IPS DF 4.7 (cell line): ENCODE results near the gene CDH13.

Source experiments
- DNase-seq: peaks from one replicate; pipeline ENCODE4 v3.0.0-alpha.2; 2013; ENCODE audit warnings: low spot score; ENCODE audit errors: extremely low read depth

CDH13 gene

GRCh38 chr16:83338138-83338537 is 711.4 kb downstream of the CDH13 start:
- no peak for DNase-seq

GRCh38 chr16:83338941-83339340 is 712.2 kb downstream of the CDH13 start:
- DNase-seq: no peak

DNA sequence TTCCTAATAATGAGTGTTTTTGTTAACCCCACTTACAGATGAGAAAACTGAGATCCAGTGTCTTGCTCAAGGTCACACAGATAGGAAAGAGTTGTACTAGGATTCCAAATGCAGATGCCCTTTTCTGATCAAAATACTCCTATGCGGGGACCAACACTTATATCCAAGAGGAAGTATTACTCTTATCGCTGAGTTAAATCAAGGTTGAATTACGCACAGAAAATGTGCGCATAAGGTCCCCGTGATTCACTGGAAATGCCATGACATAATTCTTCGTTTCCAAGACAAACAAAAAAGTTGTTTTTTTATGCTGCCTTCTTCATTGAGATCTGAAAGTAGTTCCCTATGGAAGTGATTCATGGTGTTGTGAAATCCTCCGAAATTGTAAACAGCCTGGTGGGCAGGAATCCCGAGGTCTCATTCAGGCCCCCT is 717.2 kb downstream of the CDH13 start:
- no peak for DNase-seq

DNA sequence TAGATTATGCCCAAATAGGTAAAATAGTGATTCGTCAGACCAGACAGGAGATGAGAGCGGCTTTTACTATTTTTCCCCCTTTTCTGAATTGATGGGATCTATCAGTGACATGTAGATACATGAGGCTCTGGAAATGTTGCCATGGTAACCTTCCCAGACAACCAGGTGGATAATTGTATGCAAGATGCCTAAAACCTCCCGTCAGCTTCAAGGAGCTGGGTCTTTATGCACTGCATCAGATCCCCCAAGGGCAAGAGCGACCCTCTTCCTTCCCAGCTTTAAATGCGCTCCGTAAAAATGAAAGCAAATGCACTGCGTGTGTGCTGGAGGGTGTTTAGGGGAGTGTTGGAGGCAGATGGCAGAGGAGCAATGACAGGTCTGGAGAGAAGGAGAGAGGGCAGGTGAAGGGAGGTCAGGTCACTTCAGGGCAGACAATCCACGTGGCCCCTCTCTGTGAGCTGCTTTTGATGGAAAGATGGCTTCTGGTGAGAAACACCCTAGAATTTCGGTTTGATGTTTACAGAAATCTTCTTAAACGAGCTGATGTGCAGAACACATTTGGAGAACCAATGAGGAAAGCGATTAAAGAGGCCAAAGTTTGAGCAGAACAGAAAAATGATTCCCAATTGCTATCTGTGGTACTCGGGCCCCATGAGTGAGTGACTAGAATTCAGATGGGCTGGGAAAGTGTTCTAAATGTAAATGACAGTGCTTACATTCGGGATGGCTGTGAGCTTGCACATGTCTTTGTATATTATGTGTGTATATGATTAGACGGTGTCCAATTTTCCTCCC is 719.3 kb downstream of the CDH13 start:
- no peak for DNase-seq

DNA sequence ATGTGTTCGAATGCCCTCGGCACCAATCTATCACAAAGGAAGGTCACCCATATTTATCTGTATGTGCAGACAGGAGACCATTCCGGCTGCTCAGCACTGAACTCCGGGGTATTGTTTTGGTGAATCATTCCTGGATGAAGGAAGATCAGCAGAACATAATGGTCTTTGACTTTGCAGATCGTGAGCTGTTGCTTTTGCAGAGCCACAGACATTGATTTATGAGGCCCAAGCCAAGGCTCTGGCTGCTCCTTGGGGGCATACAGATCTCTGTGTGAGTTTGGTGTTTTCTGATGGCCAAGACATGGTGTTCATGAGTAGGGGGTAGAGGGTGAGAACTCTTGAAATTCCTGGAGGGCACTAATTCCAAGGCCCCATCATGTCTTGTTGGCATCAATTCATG is 722.2 kb downstream of the CDH13 start:
- no peak for DNase-seq

GRCh38 chr16:83350481-83350880 is 723.7 kb downstream of the CDH13 start:
- DNase-seq: no peak

- DNase-seq: no peak
Observed at GRCh38 chr16:83351846-83352245, 725.1 kb downstream of the CDH13 start.

- DNase-seq: no peak
Observed at GRCh38 chr16:83353241-83353640, 726.5 kb downstream of the CDH13 start.

GRCh38 chr16:83354015-83354414 is 727.2 kb downstream of the CDH13 start:
- no peak for DNase-seq

DNA sequence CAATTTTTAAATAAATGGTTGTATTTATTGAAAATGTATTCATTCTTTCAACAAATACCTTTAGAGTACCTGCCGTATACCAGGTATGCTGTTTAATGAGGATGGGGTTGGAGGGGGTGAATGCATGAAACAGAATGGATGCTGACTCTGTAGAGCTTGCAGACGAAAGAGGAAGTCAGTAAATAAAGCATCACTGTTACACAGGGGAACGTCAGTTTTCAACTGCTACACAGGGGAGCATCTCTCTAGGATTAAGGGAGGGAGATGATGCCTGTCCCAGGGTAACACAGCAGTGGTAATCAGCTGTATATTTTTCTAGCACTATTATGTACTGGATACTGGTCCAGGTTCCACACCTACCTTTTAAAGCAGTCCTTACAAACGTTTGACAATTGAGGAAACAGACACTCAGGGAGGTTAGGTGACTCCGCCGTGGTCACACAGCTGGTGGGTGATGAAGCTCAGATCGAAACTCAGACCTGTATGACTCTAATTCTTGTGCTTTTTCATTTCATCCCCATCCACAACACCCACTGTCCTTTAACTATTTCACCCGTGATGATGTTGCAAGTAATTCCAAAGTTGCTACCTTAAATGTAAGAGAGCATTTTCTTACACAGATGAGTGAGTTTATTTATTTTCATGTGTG is 728.9 kb downstream of the CDH13 start:
- DNase-seq: no peak

DNA sequence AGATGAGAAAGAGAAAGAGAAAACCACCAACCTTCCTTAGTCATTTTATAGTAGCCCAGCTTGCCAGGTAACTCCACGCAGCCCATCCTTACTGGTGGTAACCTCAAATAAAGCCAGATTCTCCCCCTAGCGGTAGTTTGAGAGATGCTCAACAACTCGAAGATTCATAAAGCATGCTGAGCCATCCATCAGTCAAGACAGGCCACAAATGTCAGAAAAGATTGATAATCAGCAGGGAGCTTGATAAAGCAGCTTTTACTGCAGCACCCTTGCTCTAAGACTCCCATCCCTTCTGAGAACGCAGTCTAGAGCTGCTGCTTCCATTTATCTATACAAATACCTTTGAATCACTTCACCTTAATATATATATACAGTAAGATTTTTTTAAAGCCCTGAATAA is 729.5 kb downstream of the CDH13 start:
- peak; percentile 36 for DNase-seq

DNA sequence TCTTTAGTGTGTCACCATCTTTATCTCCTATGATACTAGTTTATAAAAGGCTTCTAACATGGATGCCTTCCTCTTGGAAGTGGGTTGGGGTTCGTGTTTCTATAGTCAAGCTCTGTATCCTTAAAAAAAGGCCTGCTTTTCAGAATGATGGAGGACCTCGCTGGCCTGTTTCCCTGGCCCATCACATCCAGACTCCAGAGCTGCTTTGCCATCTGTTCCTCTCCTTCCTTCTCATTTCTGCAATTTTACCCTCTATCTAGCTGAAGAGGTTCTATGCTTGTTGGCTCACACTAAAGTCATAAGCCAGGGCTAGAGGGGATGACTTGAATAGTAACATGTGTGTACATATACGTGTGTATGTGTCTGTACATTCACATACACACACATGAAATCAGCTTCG is 730.2 kb downstream of the CDH13 start:
- DNase-seq: no peak

- DNase-seq: no peak
Observed at GRCh38 chr16:83363521-83363920, 736.8 kb downstream of the CDH13 start.

DNA sequence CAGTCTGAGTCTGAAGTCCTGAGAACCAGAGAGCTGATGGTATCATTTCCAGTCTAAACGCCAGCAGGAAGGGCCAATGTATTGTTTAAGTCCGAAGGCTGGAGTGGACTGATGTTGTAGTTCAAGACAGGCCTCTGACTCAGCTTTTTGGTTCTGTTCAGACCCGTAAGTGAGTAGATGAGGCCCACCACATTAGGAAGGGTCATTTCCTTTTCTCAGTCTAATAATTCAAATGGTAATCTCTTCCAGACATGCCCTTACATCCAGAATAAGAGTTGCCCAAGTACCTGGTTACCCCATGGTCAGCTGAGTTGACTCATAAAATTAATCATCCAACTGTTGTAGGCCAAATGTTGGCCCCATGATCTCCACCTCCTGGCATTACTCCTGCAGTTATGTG is 738.4 kb downstream of the CDH13 start:
- no peak for DNase-seq

GRCh38 chr16:83366228-83366627 is 739.5 kb downstream of the CDH13 start:
- DNase-seq: no peak

- DNase-seq: no peak
Observed at GRCh38 chr16:83374979-83375378, 748.2 kb downstream of the CDH13 start.

DNA sequence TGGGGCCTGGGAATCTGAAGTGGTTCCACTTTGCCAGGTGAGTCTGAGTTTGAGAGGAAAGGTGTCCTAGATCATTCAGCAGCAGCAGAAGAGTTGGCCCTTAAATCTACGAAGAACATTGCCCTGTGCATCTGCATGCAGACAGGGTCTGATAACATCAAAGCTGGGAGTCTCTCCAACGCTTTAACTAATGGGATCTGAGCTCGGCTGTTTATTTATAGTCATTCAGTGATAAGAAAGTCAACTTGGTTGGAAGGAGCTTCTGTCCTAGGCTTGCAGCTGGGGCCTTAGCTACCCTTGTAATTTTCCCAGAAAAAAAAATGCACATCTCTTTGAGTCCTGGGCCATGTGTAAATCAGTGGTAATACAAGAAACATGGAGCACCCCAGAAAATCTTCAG is 763.0 kb downstream of the CDH13 start:
- DNase-seq: no peak

DNA sequence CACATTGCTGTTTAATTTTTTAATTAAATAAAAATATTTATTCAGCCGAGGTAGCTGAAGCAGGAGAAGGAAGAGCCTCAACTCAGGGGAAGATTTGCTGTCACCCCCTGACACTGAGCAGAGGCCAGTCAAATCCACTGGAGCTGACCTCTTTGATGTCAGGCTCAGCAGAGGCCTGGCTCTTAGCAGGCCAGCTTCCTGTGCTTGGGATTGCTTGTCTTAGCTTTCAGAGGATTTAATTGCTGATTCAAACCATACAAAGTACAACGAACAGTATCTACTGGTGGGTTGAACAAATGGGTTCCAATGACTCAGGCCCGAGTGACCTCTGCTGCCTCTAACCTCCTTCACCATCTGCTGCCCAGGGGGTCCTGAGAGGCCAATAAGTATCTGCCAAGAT is 764.0 kb downstream of the CDH13 start:
- DNase-seq: no peak

DNA sequence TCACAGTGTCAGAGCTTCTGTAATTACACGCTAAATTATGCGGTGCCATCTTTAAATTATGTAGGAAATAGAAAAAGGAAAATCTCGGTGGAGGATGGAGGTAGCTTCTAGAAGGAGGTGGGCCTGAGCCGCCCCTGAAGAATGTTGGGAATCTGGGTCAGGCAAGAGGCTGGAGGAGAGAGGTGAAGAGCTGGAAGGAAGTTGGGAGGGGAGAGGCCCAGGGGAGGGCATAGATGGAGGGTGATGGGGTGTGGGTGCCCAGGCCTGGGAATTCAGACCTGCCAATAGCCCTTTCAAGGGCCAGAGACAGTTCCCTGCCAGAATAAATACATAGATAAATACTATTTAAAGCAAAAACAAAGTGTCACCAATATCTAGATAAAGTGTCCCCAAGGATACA is 766.0 kb downstream of the CDH13 start:
- DNase-seq: no peak

DNA sequence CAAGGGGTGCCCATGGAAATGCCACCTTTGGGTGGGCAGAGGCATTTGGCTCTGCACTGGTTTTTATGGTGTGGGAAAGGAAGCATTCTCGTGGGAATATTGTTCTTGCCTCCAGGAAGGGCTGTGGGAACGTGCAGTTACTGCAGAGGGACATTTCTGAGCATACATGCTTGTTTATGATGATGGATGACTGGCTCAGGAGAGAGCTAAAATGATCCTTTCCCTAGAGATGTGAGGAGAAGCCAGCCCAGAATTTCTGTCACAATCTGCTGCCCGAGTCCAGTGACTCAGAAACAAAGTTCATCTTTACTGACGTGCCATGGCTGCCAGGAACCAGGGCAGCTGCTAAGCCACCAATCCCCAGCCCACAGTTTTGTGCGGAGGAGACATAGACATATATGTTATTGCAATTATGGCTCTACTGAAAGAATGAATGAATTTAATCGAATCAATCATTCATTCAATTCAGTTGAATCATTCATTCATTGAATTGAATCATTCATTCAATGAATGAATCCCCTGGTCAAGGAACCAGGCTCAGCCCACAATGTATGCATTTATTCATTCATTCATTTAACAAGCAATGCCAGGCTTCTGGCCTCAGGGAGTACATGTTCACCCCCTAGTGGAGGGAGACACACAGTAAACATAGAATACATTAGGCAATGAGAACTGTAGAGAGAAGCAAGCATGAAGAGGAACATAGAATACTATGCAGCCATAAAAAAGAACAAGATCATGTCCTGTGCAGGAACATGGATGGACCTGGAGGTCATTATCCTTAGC is 766.6 kb downstream of the CDH13 start:
- DNase-seq: no peak

- no peak for DNase-seq
Observed at GRCh38 chr16:83397601-83398291, 771.0 kb downstream of the CDH13 start.

- peak; percentile 38 for DNase-seq
Observed at GRCh38 chr16:83400234-83400633, 773.5 kb downstream of the CDH13 start.
